ENCODE results near the gene ROBO1.

GRCh38 chr3:78823859-78824258, 943.9 kb downstream of the ROBO1 start:
- no peak for TF ChIP-seq EZH2 (IDR thresholded peaks at IDR 0.05; ENCODE audit: borderline replicate concordance, insufficient read depth, low read depth, low read length, poor library complexity, severe bottlenecking)
- TF ChIP-seq CTCF (IDR thresholded peaks at IDR 0.05): no peak

Data from B cell (primary cell).